Muscle layer of colon (tissue), 2 donors: ENCODE measurements around the gene PUM2.

Experiments used
- H3K27ac ChIP-seq: one replicate; pipeline ENCODE4 v1.7.0; 2013; ENCODE audit warnings: low read depth, mild to moderate bottlenecking, low read length, moderate library complexity
- H3K27me3 ChIP-seq, 2 donors: one replicate each; pipeline ENCODE4 v1.7.0; 2013; ENCODE audit warnings: low read length in 2 of 2, mild to moderate bottlenecking in 2 of 2; ENCODE audit not compliant: insufficient read depth in 2 of 2, control insufficient read depth in 1 of 2
- H3K36me3 ChIP-seq: one replicate; pipeline ENCODE4 v1.7.0; 2013; ENCODE audit warnings: mild to moderate bottlenecking, low read length; ENCODE audit not compliant: insufficient read depth
- H3K4me1 ChIP-seq: one replicate; pipeline ENCODE4 v1.7.0; 2013; ENCODE audit warnings: mild to moderate bottlenecking, low read length; ENCODE audit not compliant: insufficient read depth
- H3K4me3 ChIP-seq, 2 donors: one replicate each; pipeline ENCODE4 v1.7.0; 2013; ENCODE audit warnings: low read length in 2 of 2, low read depth in 1 of 2, mild to moderate bottlenecking in 1 of 2, moderate library complexity in 1 of 2
- H3K9ac ChIP-seq: one replicate; pipeline ENCODE4 v1.7.0; 2013; ENCODE audit warnings: low read length
- H3K9me3 ChIP-seq: one replicate; pipeline ENCODE4 v1.7.0; 2013; ENCODE audit warnings: mild to moderate bottlenecking, low read length
- donor health status: abdominal sarcoma.
- donor health status: Adenocarcinoma of cecum.

PUM2 gene

DNA sequence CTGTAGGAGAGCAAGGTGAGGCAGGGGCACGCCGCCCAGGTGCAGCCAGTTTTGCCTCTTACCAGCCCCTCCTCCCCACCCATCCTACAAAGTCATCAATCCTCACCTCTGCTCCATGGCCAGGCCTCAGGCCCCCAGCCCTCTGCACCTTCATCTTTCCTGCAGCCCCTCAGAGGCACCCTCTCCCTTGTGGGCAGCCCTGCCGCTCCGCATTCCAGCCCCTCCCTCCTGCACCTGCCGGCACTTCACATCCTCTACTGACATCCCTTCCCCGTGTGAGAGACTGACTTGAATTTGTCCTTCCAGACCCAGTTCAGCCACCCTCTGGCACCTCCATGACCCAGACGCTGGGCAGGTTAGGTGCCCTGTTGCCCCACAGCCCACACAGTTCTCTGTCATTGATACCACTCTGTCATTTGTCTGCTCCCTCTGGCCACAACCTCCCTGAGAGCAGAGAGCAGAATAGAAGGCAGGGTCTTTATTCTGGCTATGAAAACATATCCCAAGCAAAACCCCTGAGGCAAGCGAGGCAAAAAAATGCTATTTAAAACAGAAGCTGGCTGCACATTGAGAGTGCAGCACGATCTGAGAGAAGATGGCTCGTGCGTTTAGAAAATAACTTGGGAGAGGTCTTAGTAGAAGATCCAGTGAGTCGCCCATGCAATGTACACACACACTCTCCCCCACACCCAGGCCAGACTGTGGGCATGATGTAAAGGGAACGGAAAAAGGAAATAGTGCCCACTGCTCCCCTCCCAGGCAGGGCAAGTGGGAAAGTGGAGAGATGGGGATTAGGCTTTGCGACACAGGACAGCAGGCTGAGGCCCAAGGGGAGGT lies 151.6 kb downstream of the PUM2 start:
- H3K36me3 ChIP-seq, result no peaks in the 10 kb centered on the region
- H3K27ac ChIP-seq, result no peak overlapping the region
- H3K4me3 ChIP-seq, result no peak overlapping the region
- H3K9me3 ChIP-seq, result no peaks in the 10 kb centered on the region
- no peak overlapping the region for H3K9ac ChIP-seq
- no peaks in the 10 kb centered on the region for H3K27me3 ChIP-seq
- no peaks in the 10 kb centered on the region for H3K4me1 ChIP-seq
